Right renal pelvis (tissue), 4 donors: Measurements from ENCODE around the gene GNG14. TPM values are rescaled to one million over a fixed set of nuclear protein-coding genes. Genes with fewer than 3 reads are reported as not detected.
"Not testable (repeated sequence)": the region's sequence is repeated elsewhere in the genome, so short reads cannot be mapped to it uniquely, and the experiment has no call there.

Experiments
- DNase-seq, 4 donors: peaks; one replicate each; pipeline ENCODE4 v3.0.0-alpha.2; 2013; ENCODE audit warnings: low read depth in 4 of 4, low spot score in 3 of 4, missing footprints in 1 of 4
- polyA plus RNA-seq, 4 donors: library from polyadenylated mRNA; unstranded; fragments of 120-200 nt; gene quantifications; one replicate each; pipeline ENCODE4 v1.2.1, GENCODE V29; 2013; ENCODE audit not compliant: insufficient read length in 4 of 4

Gene GNG14
- polyA plus RNA-seq, 4 donors, result 0.39 to 0.56 TPM; not detected in 2

GRCh38 chr19:12666265-12667048 is 21.3 kb upstream of the GNG14 start, which contains the start of the genes MAN2B1 and WDR83:
Gene MAN2B1 (minus strand): TSS chr19:12666742. CDS start chr19:12666701, 41 bp downstream.
Gene WDR83 (plus strand): TSS chr19:12666807. CDS start chr19:12669791, 2,984 bp downstream.
- DNase-seq, result peak in 3 of 4 donors; percentile 67 to 70 (median 68)

DNA sequence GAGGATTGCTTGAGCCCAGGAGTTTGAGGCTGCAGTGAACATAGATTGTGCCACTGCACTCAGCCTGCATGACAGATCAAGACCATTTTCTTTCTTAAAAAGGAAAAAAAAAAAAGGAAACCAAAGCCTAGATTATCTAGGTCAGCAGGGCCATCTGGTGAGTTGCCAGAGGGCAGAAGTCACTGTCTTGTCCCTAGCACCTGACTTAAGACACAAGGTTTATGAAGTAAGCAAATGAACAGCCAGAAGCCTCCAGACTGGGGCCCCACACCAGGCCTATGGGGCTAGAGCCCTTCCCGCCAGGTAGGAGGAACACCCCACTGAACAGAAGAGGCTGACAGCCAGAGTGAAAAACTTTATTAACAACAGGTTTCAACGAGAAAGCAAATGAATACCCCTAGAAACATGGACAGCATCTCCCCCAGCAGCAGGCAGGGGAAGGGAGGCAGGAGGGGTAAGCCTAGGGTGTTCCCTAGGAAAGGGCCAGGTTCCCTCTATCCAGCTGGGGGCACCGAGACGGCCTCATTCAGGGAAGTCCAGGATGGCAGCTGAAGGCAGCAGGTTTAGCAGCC is 20.0 kb upstream of the GNG14 start:
- no peak for DNase-seq

- no peak for DNase-seq
Observed at GRCh38 chr19:12668346-12668745, 19.5 kb upstream of the GNG14 start.

- DNase-seq, result no peak
Observed at GRCh38 chr19:12668932-12669269, 18.9 kb upstream of the GNG14 start.

GRCh38 chr19:12669270-12670158 is 18.3 kb upstream of the GNG14 start:
- peak; percentile 74 to 76 (median 75) for DNase-seq

DNA sequence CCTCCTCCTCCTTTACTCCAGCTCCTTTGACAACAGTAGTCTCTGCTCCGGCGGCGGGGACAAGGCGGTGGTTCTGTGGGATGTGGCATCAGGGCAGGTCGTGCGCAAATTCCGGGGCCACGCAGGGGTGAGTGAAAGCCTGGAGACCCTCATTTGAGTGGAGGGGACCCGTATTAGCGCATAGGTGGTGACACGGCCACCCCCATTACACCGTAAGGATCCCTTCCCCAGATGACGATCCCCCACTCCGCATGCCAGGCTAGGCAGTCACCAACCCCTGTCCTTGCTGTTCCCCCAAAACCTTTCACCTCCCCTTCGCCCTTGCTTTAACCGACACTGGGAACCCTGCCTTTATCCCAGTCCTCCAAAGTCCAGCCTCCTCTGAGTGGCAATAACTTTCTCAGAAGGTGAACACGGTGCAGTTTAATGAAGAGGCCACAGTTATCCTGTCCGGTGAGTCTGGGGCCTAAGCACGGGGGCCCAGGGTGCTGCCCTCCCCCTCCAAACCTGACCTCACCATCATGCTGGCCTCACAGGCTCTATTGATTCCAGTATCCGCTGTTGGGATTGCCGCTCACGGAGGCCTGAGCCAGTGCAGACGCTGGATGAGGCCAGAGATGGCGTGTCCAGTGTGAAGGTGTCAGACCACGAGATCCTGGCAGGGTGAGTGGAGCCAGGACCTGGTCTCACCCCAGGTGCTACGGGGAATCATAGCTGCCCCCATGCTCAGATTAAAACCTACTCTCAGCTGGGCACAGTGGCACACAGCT is 17.5 kb upstream of the GNG14 start:
- DNase-seq, result no peak

- DNase-seq, result no peak
Observed at GRCh38 chr19:12672744-12673143, 15.1 kb upstream of the GNG14 start.

DNA sequence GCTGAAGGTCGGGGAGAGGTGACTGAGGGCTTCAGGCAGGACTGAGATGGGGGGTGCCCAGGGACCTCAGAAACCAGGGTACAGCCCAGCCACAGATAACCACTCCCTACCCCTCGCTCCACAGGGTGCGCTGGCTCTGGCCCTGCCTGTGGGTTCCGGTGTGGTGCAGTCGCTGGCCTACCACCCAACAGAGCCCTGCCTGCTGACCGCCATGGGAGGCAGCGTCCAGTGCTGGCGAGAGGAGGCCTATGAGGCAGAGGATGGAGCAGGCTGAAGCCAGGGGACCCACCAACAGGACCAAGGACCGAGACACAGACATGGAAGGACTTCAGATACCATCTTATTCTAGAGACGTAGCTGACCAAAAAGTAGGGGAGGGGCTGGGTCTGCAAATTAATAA is 12.4 kb upstream of the GNG14 start:
- no peak for DNase-seq

- no peak for DNase-seq
Observed at GRCh38 chr19:12675940-12676339, 11.9 kb upstream of the GNG14 start.

GRCh38 chr19:12676384-12676792 is 11.4 kb upstream of the GNG14 start:
- DNase-seq, result peak; percentile 55 to 63 (median 58)

- no peak for DNase-seq
Observed at GRCh38 chr19:12676928-12677327, 10.9 kb upstream of the GNG14 start.

DNA sequence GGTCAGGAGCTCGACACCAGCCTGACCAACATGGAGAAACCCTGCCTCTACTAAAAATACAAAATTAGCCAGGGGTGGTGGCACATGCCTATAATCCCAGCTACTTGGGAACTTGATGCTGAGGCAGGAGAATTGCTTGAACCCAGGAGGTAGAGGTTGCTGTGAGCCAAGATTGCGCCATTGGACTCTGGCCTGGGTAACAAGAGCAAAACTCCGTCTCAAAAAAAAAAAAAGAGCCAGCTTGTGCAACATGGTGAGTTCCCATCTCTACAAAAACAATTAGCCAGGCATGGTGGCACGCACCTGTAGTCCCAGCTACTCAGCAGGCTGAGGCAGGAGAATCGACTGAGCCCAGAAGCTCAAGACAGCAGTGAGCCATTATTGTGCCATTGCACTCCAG is 9.8 kb upstream of the GNG14 start:
- DNase-seq, result not testable (repeated sequence)

GRCh38 chr19:12680034-12680433 is 7.8 kb upstream of the GNG14 start:
- DNase-seq, result no peak

DNA sequence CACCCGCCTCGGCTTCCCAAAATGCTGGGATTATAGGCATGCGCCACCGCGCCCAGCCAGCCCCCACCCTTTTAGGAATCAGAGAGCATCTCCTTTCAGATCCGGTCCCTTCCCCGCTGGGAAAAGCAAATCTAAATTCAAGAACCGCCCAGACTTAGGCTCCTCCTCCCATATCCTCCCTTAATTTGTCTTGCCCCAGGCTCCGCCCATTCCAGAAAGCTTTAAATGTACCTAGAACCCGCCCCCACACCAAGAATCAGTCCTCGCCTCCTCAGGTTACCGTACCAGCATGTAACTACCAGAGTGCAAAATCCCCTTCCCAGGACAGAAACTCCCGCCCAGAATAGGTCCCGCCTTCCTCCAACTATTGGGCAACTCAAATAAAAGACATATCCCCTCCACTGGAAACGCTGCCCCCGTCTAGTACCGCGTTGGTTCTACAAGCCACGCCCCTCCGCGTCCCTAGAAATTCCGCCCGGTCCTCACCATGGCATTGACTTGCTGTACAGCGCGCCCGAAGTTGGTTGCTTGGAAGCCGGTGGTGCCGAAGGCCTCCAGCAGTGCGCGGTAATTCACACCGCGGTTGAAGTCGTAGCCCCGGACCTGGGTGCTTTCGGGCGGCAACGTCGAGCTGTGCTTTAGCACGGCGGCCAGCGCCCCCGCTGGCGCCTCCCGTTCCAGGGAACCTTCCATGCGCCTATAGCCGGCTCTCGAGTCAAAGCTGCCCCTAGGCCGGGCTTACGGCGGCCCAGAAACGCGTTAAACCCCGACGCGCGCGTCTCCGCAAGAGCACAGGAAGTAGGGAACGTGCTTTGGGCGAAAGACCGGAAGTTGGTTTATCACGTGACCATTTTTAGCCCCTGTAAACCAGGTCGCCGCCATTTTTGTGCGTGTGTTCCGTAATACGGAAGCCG is 6.5 kb upstream of the GNG14 start, which contains the start of gene DHPS:
Gene DHPS (minus strand): TSS at position 807 of the 914 bp plus-strand sequence. CDS start 114 bp downstream, at position 693.
- DNase-seq, result peak; percentile 94 to 97 (median 95)

DNA sequence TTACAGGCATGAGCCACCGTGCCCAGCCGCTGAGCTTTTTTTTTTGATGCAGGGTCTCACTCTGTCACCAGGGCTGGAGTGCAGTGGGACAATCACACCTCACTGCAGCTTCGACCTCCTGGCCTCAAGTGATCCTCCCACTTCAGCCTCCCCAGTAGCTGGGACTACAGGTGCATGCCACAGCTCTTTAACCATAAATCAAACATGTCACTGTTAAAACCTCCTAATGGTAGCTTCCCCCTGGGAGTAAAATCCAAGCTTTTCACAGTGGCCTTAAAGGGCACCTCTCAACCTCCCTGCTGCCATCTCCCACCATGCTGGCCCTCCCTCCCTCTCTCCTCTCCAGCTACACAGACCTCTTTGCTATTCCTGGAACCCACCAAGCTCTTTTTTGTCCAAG is 2.0 kb upstream of the GNG14 start:
- DNase-seq, result no peak

DNA sequence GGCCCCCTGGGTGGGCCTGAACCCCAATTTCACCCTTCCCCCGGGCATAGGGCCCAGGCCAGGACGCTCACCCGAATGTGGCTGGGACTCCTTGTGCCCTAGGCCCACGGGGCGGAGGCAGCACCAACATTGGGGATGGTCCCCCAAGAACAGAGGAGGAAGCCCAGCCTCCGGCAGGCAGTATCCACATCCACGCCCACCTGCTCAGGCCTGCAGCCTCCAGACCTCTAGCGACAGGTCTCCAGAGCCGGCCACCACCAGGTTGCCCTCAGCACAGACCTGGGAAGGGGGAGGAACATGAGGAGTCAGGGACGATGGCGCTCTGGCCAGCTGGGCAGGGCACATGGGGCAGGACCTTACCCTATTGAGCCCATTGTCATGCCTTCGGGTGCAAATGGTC is 1.2 kb downstream of the GNG14 start:
- DNase-seq, result no peak

DNA sequence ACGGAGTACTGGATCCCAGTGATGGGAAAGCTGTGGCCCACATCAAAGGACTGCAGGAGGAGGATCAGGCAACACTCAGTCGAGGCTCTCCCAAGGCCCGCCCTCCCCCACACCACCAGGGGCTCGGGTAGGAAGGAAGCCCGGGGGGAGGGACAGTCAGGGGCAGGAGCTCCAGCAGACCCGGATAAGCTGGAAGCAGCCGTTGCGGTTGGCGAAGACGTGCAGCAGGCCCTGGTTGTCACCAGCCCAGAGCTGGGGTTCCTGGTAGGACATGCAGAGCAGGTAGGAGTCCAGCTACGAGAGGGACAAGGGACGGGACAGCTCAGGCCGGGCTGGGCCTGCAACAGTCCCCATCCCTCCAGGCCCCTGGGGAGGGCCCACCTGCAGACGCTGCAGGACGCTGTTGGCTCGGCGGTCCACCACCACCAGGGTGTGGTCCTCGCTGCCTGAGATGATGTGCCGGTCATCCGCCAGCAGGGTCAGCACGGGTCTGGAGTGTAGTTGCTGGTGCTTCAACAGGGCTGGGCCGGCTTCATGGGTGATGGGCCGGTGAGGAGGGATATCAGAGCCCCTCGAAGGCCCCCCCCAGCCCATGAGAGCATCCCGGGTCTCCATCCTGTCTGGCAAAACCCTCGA is 1.9 kb downstream of the GNG14 start:
- DNase-seq, result no peak

- DNase-seq, result no peak
Observed at GRCh38 chr19:12692960-12693359, 5.2 kb downstream of the GNG14 start.

DNA sequence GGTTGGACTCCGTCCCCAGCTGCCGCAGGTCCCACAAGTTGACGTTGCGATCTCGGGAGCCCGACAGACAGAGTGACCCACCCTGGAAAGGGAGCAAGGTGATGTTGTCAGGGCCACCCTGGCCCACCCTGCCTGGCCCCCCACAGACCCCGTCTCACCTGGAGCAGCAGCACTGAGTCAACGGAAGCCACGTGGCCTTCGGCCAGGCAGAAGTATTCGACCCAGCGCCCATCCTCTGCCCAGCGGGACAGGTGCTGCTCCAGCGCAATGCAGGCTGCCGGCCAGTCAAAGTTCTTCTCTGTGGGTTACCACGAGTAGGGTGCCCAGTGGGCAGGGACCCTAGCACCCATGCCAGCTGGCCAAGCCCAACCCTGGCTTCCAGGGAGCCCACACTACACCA is 6.8 kb downstream of the GNG14 start:
- no peak for DNase-seq
